Bone marrow (tissue), 2 donors: ENCODE data around the gene FFAR4.

Experiments used
- DNase-seq, 2 donors: peaks; one replicate each; lab custom pipeline; 2025; lab: John Stamatoyannopoulos, UW

FFAR4 gene

GRCh38 chr10:93572606-93573005 lies 6.1 kb downstream of the FFAR4 start:
- no peak for DNase-seq

GRCh38 chr10:93573051-93573909 lies 6.8 kb downstream of the FFAR4 start:
- peak; percentile 8 to 9 for DNase-seq

GRCh38 chr10:93573924-93574323 lies 7.5 kb downstream of the FFAR4 start:
- no peak for DNase-seq

DNA sequence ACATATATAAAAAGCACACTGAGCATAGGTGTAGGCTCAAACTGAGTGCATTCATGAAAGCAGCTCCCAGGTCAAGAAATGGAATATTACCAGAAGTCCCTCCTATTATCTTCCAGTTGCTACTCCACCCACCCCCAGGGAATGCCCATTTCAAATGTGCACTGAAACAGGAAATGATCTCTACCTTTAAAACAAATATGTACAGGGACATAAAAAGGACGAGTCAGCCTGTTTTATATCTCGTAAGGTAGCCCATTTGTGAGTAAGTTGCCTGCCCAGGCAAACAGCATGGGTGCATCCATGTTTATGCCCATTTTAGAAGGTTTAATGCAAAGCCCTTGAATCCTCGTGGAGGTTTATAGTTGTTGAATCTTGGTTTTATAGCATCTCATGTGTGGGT lies 10.4 kb downstream of the FFAR4 start:
- DNase-seq = no peak

DNA sequence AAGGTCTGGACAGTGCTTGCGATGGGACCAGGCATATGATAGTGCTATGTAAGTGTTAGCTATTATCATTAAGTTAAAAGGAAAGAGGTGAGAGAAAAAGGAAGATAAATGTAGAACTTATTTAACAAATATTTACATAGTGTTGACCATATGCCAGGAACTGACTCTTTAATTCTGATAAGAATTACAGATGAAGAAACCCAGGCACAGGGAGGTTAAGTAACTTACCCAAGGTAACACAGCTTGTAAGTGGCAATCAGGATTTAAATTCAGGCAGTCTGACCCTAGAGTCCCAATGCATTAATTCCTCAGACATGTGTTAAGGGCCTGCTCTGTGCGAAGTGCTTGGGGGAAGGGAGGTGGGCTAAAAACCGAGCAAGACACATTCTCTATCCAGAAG lies 11.1 kb downstream of the FFAR4 start:
- DNase-seq = no peak

- no peak for DNase-seq
Measured at GRCh38 chr10:93579089-93579488, 12.6 kb downstream of the FFAR4 start.

DNA sequence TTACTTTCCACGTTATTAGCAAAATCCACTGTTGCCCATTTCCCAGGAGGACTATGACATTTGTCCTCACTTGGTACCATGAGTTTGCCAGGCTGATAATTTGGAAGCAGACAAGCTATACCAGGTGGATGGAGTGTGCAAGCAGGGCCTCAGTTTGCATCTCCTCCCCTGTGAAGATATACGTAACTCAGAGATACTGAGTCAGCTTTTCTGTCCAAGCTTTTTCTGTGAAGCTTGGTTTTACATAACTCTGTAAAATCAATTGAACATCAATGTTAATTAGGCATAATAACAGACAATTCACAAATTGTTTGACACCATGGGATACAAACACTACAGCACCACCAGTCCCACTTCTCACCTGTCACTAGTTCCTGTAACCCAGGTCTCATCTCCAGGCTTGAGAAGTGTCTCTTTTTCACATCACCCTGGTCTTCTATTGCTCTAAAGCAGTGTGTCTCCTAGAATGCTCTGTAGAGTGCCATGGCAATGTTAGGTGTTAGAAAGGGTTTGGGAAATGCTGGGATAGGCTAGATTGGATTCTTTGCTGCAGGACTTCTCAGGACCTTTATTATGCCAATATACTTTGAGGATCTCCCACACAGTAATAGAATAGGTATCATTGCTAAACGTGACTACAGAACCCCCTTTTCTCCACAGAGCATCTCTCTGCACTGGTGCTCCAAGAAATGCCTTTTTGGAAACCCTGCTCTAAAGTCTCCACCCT lies 13.7 kb downstream of the FFAR4 start:
- DNase-seq = no peak

GRCh38 chr10:93580828-93581227 lies 14.4 kb downstream of the FFAR4 start:
- no peak for DNase-seq

GRCh38 chr10:93584445-93584844 lies 18.0 kb downstream of the FFAR4 start:
- DNase-seq = no peak

DNA sequence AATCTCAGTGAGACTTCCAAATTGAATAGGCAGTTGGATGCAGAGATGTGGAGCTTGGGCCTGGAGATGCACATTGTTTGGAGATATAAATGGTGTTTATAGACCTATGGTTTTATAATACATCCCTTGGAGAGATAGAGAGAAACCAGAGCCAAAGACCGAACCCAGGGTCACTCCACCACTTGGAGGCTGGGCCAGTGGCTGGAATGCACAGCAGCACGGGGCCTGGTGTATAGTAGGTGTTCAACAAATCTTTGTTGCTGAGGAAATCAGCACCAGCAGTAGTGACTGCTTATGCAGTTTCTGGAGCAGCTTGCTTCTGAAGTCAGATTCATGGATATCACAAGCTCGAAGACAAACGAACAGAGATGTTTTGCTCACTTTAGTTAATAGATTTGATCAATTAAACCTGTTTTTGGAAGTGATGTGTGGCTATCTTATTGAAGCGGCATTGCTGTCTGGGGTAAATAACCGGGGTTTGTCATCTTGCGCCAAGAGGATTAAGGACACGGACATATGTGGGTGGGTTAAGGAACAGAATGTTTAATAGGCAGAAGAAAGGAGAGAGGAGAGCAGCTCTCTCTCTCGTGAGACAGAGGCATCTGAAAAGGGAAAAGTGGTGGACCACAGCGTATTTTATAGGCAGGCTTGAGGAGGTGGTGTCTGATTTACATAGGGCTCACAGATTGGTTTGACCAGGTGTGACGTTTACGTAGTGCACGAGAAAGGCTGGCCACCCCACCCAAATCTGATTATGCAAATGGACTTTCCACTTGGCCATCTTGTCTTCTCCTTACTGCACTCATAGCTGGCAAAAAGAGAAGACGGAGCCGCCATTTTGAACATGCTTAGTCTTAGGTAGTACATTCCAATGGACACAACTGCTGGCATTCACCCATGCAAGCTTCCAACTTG lies 23.4 kb downstream of the FFAR4 start:
- no peak for DNase-seq

DNA sequence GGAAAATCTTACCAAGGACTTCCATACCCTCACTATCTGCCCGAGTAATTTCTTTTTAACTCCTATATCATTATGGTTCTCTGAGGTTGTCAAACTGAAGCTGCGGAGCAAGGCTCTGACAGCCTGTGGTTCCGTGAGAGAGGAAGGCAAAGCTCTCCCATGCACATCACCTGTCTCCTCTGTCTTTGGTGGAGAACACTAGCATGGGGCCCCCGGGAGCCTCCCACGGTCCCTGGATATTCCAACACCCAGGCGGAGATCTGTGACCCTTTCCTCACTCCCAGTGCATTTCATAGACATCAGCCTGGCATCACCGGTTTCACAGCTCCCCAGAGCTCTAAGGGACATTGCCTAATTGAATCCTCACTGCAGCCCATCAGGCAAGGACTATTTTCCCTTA lies 24.2 kb downstream of the FFAR4 start:
- no peak for DNase-seq

- DNase-seq = no peak
Measured at GRCh38 chr10:93591065-93591808, 24.8 kb downstream of the FFAR4 start.

- no peak for DNase-seq
Measured at GRCh38 chr10:93593254-93593653, 26.8 kb downstream of the FFAR4 start.

DNA sequence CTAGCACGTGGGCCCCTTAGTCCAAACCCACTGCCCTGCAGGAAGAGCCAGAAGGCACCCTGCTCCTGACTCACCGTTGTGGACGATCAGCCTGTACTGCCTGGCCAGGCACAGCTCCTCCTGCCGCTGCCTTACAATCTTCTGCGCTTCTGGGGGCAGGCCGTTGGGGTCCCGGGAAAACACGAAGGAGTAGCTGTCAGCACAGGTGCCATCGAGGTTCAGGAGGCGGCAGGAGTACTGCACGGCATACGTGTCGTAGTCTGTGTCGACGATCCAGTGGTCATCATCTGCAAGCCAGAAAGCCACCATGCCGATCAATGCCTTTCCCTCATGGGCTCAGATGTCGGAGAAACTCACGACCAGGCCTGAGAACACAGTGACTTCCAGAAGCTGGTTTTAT lies 27.3 kb downstream of the FFAR4 start:
- no peak for DNase-seq

DNA sequence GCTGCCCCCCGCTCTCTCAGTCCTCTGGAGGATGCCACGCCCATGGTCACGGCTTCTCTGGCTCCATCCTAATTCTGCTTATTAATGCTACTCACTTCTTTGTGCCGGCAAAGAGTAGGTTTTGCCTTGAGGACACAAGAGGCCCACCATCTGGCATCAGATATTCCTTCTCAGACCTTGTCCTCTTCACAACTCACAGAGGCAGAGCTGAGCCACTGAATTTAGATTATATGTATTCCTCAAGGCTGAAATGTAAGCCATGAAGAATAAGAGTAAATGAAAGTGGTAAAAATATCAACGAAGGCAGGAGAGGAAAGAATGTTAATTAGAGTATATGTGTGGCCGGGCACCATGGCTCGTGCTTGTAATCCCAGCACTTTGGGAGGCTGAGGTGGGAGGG lies 28.1 kb downstream of the FFAR4 start:
- no peak for DNase-seq

DNA sequence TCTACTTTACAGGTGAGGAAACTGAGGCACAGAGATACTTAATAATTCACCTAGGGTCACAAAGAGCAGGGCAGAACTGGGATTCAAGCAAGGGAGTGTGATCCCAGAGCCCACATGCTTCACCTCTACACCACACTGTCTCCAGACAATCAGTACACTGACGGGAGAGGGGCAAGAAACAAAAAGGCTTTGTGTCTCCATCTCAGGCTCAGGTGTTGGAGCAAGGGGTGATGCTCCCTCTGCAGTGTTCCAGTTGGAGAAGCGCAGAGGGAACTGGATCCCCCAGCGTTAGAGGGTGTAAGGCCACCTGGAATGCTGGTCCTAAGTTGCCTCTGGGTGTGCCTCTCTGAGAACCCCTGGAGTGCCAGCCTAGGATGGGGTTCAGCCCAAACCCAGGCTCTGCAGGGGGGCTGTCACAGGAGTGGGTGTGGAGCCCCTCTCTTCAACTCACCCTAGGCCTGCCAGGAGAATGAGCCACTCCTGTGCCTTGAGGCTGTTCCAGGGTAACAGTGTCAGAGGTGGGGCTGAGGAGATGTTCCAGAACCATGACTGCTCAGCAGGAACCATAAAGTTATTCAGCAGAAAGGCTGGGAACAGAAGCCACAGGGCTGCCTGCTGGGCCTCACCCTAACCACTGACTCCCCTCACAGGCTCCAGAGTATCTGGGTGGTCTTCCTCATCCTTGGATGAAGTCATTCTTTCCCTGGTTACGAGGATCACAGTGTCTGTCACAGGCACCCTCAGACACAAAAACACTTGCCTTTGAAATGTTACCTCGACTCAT lies 29.1 kb downstream of the FFAR4 start:
- no peak for DNase-seq

GRCh38 chr10:93596539-93596938 lies 30.1 kb downstream of the FFAR4 start:
- no peak for DNase-seq

DNA sequence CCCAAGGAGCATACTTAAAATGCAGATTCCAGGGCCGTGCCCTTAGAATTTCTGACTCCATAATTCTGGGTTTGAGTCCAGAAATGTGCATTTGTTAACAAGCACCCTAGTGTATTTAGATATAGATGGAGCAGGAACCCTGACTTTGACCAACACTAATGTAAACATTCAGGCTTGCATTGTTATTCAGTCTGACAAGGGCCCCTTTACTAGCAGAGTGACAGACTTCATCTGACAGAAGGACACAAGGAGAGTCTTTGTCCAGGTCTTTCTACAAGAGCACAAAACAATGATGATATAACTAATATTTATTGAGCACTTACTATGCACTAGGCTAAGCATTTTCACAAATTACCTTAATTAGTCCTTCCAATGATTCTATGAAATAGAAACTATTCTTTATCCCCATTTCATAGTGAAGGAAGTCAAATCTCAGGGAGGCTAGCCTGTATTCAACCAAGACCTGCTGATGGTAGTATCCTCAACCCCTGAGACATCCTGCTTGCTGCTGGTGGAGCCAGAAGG lies 30.7 kb downstream of the FFAR4 start:
- DNase-seq = no peak

DNA sequence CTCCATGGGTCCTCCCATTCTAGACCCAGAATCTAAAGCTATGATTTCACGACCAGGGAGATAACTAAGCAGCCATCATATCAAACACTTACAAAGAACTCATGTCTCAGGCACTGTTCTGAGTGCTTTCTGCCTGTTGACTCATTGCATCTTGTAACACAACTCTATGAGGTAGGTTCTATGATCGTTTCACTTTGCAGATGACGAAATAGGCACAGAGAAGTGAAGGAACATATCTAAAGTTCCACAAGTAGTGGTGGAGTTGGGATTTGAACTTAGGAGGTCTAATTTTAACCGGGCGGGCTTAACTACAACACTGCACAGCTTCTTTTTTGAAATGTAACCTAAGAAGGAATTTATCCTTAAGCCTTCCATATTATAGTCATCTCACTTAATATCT lies 31.7 kb downstream of the FFAR4 start:
- no peak for DNase-seq

DNA sequence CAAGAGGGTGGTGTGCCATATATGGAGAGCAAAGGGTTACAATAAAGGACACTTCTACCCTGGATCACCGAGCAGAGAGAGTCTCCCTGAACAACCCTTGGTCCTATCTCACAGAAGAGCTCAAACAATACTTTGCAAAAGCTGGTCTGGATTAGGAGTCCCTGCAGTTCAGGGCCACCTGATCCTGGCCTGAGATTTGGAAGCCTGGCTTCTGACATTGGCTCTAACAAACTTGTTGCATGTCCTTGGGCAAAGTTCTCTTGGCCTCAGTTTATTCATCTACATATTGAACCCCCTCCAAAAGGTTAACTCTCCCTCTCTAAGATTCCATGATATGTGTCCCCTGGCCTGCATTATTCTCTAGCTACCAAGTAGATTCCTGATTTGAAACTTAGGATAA lies 32.9 kb downstream of the FFAR4 start:
- DNase-seq = no peak

DNA sequence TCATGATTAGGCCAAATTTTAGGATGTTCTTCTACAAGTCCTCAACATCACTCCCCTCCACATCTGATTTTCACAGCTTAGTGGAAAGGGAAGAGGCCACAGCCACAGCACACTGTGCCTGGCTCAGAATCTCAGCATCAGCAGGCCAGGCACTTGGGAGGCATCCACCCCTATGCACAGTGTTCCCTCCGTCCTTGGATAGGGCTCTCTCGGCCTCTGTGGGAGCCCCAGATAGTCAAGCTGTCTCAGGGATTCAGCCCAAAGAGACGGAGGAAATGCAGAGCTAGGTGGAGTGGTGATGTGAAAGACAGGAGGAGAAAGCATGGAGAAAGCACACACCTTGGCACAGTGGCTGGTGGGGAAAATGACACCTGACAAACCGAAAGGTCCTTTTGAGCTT lies 33.3 kb downstream of the FFAR4 start:
- DNase-seq = no peak
